ENCODE data around the gene ERBIN. TPM values are rescaled to one million over a fixed set of nuclear protein-coding genes. Genes with fewer than 3 reads are reported as not detected.
A peak's percentile ranks its signal among the peaks of the same experiment; 100 is the strongest.
"Not testable (repeated sequence)": the region's sequence is repeated elsewhere in the genome, so short reads cannot be mapped to it uniquely, and the experiment has no call there.

ERBIN gene
- total and polyA plus RNA-seq, 9 of the 15 experiments (the other 6 are each of a cell fraction or from before 2014, with no cell fraction given): 11.9 to 72.8 (median 41.7) TPM

DNA sequence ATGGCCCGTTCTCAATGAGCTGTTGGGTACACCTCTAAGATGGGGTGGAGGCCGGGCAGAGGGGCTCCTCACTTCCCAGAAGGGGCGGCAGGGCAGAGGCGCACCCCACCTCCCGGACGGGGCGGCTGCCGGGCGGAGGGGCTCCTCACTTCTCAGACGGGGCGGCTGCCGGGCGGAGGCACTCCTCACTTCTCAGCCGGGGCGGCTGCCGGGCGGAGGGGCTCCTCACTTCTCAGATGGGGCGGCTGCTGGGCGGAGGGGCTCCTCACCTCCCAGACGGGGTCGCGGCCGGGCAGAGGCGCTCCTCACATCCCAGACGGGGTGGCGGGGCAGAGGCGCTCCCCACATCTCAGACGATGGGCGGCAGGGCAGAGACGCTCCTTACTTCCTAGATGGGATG, 31.3 kb downstream of the ERBIN start:
- Histone ChIP-seq H3K79me2 (ENCODE audit: control insufficient read depth, insufficient read depth, low read length) (peaks cover 87% of the 10 kb centered on the region), H3K36me3 (ENCODE audit: control insufficient read depth, insufficient read depth, low read length) (peaks cover 21% of the 10 kb centered on the region; the same call in 2 of the 3 replicates)
- DNase-seq (ENCODE audit: extremely low read depth in 1 of 4, low spot score in 3 of 4); H2AFZ ChIP-seq (ENCODE audit: low read depth, low read length); H4K20me1 ChIP-seq (replicated peaks; ENCODE audit: control insufficient read depth, insufficient read depth, low read length); FAIRE-seq; in situ Hi-C loops (cut with MboI); ATAC-seq; BruUV-seq (replicated peaks); CTCF ChIA-PET (ENCODE audit: low intra/inter-chr PET ratio); intact Hi-C loops (cut with micrococcal nuclease); H3K4me3 ChIP-seq; H3K4me2 ChIP-seq (ENCODE audit: insufficient read depth, low read length); H3K27ac ChIP-seq (ENCODE audit: extremely low read depth, low read depth, low read length); H3K9ac ChIP-seq (ENCODE audit: insufficient read depth in 1 of 2, low read depth in 2 of 2, low read length in 2 of 2); H3K9me1 ChIP-seq (ENCODE audit: control insufficient read depth, insufficient read depth, low read length); H3K4me1 ChIP-seq (replicated peaks in 1 of 2; ENCODE audit: control insufficient read depth in 2 of 2, insufficient read depth in 2 of 2, low read length in 2 of 2); POLR2A ChIA-PET; H3K9me3 ChIP-seq (replicated peaks; ENCODE audit: control insufficient read depth, insufficient read depth, low read depth, low read length); H3K27me3 ChIP-seq (ENCODE audit: control insufficient read depth in 2 of 2, insufficient read depth in 2 of 2, low read length in 2 of 2): not testable (repeated sequence)
- WGBS (ENCODE audit: insufficient coverage, low coverage, missing lambda C conversion rate): 100% methylated on average over 3 of the region's 30 CpGs
- TF ChIP-seq, protein P1, sequence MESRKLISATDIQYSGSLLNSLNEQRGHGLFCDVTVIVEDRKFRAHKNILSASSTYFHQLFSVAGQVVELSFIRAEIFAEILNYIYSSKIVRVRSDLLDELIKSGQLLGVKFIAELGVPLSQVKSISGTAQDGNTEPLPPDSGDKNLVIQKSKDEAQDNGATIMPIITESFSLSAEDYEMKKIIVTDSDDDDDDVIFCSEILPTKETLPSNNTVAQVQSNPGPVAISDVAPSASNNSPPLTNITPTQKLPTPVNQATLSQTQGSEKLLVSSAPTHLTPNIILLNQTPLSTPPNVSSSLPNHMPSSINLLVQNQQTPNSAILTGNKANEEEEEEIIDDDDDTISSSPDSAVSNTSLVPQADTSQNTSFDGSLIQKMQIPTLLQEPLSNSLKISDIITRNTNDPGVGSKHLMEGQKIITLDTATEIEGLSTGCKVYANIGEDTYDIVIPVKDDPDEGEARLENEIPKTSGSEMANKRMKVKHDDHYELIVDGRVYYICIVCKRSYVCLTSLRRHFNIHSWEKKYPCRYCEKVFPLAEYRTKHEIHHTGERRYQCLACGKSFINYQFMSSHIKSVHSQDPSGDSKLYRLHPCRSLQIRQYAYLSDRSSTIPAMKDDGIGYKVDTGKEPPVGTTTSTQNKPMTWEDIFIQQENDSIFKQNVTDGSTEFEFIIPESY (CRISPR knock-in tag; IDR thresholded peaks at IDR 0.05): peak; percentile 46

DNA sequence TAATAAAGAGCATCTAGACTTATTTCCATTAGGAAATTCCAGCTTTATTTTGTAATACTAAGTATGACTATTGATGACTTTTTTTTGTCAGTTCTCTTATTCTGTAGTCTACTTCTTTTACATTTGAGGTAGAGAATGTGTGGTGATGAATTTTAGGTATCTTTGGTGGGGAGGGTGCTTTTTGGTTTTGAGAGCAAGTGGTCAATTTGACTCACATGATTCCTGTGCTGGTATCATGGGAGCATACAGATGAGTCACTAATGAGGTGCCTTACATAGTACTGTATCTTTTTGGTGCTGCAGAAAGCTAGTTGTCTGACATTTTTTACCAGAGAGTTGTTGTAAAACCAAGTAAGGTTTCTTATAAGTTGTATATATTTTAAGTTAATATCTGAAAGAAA, 35.3 kb downstream of the ERBIN start:
- H3K79me2 ChIP-seq (ENCODE audit: control insufficient read depth, insufficient read depth, low read length): peaks cover 84% of the 10 kb centered on the region
- H3K9me3 ChIP-seq (replicated peaks; ENCODE audit: control insufficient read depth, insufficient read depth, low read depth, low read length): no peaks in the 10 kb centered on the region
- H3K9me1 ChIP-seq (ENCODE audit: control insufficient read depth, insufficient read depth, low read length): no peaks in the 10 kb centered on the region
- peaks cover 9 to 10% of the 10 kb centered on the region in 2 experiments; a peak in 4 of 5 replicates for H3K4me1 ChIP-seq (replicated peaks in 1 of 2; ENCODE audit: control insufficient read depth in 2 of 2, insufficient read depth in 2 of 2, low read length in 2 of 2)
- no peak overlapping the region for H3K27ac ChIP-seq (ENCODE audit: extremely low read depth, low read depth, low read length)
- H3K4me3 ChIP-seq: no peak overlapping the region
- peaks cover 8% of the 10 kb centered on the region; the same call in 2 of the 3 replicates for H3K36me3 ChIP-seq (ENCODE audit: control insufficient read depth, insufficient read depth, low read length)
- ChIA-PET CTCF (ENCODE audit: low intra/inter-chr PET ratio) (no interaction called here), POLR2A (interaction anchor here (1.3 to 2.0 kb wide), 2 partner anchors 10 to 14 kb away, joined by 3 to 5 read pairs; no protein-coding TSS in a partner anchor)
- no peak overlapping the region for H2AFZ ChIP-seq (ENCODE audit: low read depth, low read length)
- no peak overlapping the region for H3K4me2 ChIP-seq (ENCODE audit: insufficient read depth, low read length)
- no TSS peak for BruUV-seq (replicated peaks)
- in situ Hi-C loops (cut with MboI) (no loop called here), intact Hi-C loops (cut with micrococcal nuclease) (loop anchor here (10.0 kb wide), 1 partner anchor 183 kb away; the partner anchor contains the start of gene SREK1)
- ATAC-seq (peak; percentile 57), FAIRE-seq (peak; percentile 78), DNase-seq (ENCODE audit: extremely low read depth in 1 of 4, low spot score in 3 of 4) (peak; percentile 28 to 53 (median 36))
- H4K20me1 ChIP-seq (replicated peaks; ENCODE audit: control insufficient read depth, insufficient read depth, low read length): no peaks in the 10 kb centered on the region
- no peak overlapping the region for H3K9ac ChIP-seq (ENCODE audit: insufficient read depth in 1 of 2, low read depth in 2 of 2, low read length in 2 of 2)
- H3K27me3 ChIP-seq (ENCODE audit: control insufficient read depth in 2 of 2, insufficient read depth in 2 of 2, low read length in 2 of 2): no peaks in the 10 kb centered on the region
- TF ChIP-seq ZNF316 (IDR thresholded peaks at IDR 0.05) (no peak), RBM39 (optimal IDR thresholded peaks at IDR 0.05; ENCODE audit: low read depth, low read length) (no peak), FOSL1 (tag; conservative IDR thresholded peaks at IDR 0.05) (peak; percentile 90), HMG20B (CRISPR knock-in tag; IDR thresholded peaks at IDR 0.05) (no peak), CTBP1 (IDR thresholded peaks at IDR 0.05; ENCODE audit: borderline replicate concordance) (0 out of 2 replicates have a peak, but pooled peaks have one; percentile 18), ZNF121 (CRISPR knock-in tag; conservative IDR thresholded peaks at IDR 0.05) (no peak), SMARCA5 (IDR thresholded peaks at IDR 0.05) (0 out of 2 replicates have a peak, but pooled peaks have one; percentile 27), ZNF507 (tag; conservative IDR thresholded peaks at IDR 0.05) (no peak), ZNF408 (CRISPR knock-in tag; IDR thresholded peaks at IDR 0.05; ENCODE audit: low read depth) (no peak), ZNF778 (CRISPR knock-in tag; IDR thresholded peaks at IDR 0.05) (no peak)
- TF ChIP-seq, protein P2, sequence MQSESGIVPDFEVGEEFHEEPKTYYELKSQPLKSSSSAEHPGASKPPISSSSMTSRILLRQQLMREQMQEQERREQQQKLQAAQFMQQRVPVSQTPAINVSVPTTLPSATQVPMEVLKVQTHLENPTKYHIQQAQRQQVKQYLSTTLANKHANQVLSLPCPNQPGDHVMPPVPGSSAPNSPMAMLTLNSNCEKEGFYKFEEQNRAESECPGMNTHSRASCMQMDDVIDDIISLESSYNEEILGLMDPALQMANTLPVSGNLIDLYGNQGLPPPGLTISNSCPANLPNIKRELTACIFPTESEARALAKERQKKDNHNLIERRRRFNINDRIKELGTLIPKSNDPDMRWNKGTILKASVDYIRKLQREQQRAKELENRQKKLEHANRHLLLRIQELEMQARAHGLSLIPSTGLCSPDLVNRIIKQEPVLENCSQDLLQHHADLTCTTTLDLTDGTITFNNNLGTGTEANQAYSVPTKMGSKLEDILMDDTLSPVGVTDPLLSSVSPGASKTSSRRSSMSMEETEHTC (IDR thresholded peaks at IDR 0.05): no peak

Measured in K562 (cell line).